SHP77 treated with DMSO at 0.1 percent for 48 hours (cell line): ENCODE data around the gene LOXHD1.

Source experiments
- DNase-seq: peaks from one replicate; lab custom pipeline; 2025; lab: John Stamatoyannopoulos, UW

Gene LOXHD1

GRCh38 chr18:46574743-46575115 is 82.3 kb downstream of the LOXHD1 start:
- DNase-seq: no peak

GRCh38 chr18:46574000-46574742 is 82.8 kb downstream of the LOXHD1 start:
- DNase-seq: no peak

- no peak for DNase-seq
These were observed 83.9 kb downstream of the LOXHD1 start for GRCh38 chr18:46573156-46573555.

- DNase-seq: no peak
These were observed 85.3 kb downstream of the LOXHD1 start for GRCh38 chr18:46571756-46572155.

- DNase-seq: no peak
These were observed 86.4 kb downstream of the LOXHD1 start for GRCh38 chr18:46570666-46571065.

GRCh38 chr18:46570134-46570533 is 86.9 kb downstream of the LOXHD1 start:
- DNase-seq: no peak

GRCh38 chr18:46569211-46569610 is 87.8 kb downstream of the LOXHD1 start:
- no peak for DNase-seq

- DNase-seq: no peak
These were observed 89.8 kb downstream of the LOXHD1 start for GRCh38 chr18:46567196-46567595.

GRCh38 chr18:46566111-46566510 is 90.9 kb downstream of the LOXHD1 start:
- DNase-seq: no peak

- no peak for DNase-seq
These were observed 91.8 kb downstream of the LOXHD1 start for GRCh38 chr18:46565256-46565655.

GRCh38 chr18:46563317-46563716 is 93.7 kb downstream of the LOXHD1 start:
- DNase-seq: no peak

- DNase-seq: no peak
These were observed 94.3 kb downstream of the LOXHD1 start for GRCh38 chr18:46562674-46563192.

- no peak for DNase-seq
These were observed 96.4 kb downstream of the LOXHD1 start for GRCh38 chr18:46560671-46561045.

GRCh38 chr18:46559946-46560670 is 96.9 kb downstream of the LOXHD1 start:
- DNase-seq: no peak

GRCh38 chr18:46559296-46559695 is 97.7 kb downstream of the LOXHD1 start:
- DNase-seq: no peak

- DNase-seq: no peak
These were observed 100.3 kb downstream of the LOXHD1 start for GRCh38 chr18:46556590-46557206.

GRCh38 chr18:46555724-46556123 is 101.3 kb downstream of the LOXHD1 start:
- DNase-seq: no peak

- no peak for DNase-seq
These were observed 101.8 kb downstream of the LOXHD1 start for GRCh38 chr18:46555213-46555612.

- DNase-seq: no peak
These were observed 102.5 kb downstream of the LOXHD1 start for GRCh38 chr18:46554406-46555080.

- DNase-seq: no peak
These were observed 106.4 kb downstream of the LOXHD1 start for GRCh38 chr18:46550609-46551008.

- no peak for DNase-seq
These were observed 109.5 kb downstream of the LOXHD1 start for GRCh38 chr18:46547520-46547919.

- DNase-seq: no peak
These were observed 110.8 kb downstream of the LOXHD1 start for GRCh38 chr18:46546111-46546640.
